Measurements from ENCODE around the gene PRKAG2.

DNA sequence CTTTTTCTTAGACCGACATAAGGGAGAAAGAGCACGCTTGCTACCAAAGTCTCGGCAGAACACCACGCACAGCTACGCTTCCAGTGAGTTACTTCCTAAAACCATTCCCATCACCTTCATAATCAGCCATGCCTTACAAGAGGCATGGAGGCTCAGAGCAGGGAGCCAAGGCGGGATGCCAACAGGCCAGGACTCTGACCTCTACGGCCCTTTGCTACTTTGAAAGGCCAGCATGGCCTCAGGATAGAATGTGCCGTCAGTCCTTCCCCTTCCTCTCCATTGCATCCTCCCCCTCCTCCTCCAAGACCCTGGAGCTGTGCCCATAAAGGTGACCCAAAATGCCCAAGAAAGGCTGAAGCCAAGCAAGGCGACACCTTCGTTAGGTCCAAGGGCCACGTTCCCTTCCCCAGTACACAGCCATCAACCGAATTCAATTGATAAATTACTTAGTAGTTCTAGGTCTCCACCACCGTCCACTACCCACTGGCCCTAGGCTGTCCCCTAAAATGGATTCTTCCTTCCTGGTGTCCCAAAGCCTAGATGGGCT is 5.7 kb downstream of the PRKAG2 start:
- no peak for TF ChIP-seq CTCF (IDR thresholded peaks at IDR 0.05)
- no peak for TF ChIP-seq POLR2A (IDR thresholded peaks at IDR 0.05)

Data from transverse colon (tissue), 3 donors.